ENCODE data around the gene FZD10. TPM values are rescaled to one million over a fixed set of nuclear protein-coding genes. Genes with fewer than 3 reads are reported as not detected.

The FZD10 gene
- total and polyA plus RNA-seq, 2 of the 8 experiments (the other 6 are each of a cell fraction or from before 2014, with no cell fraction given): 0.11 to 0.60 TPM

DNA sequence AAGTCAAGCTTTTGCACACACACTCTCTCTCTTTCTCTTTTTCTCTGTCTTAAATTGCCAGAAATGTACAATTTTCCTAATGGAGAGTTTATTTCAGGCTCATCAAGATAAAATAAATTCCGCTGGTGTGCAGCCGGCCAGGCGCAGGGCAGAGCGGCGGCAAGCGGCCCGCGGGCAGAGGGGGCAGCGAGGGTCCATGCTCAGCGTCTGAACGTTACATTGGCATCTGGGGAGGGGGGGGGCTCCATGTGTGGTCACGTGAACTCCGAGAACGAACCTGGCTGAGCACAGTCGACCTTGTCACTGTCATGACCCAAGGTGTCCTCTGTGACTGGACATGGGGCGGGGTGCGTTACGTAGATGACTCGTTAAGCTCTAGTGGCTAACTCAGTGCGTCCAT, 23.8 kb upstream of the FZD10 start (continued):
- TF ChIP-seq, protein P1, sequence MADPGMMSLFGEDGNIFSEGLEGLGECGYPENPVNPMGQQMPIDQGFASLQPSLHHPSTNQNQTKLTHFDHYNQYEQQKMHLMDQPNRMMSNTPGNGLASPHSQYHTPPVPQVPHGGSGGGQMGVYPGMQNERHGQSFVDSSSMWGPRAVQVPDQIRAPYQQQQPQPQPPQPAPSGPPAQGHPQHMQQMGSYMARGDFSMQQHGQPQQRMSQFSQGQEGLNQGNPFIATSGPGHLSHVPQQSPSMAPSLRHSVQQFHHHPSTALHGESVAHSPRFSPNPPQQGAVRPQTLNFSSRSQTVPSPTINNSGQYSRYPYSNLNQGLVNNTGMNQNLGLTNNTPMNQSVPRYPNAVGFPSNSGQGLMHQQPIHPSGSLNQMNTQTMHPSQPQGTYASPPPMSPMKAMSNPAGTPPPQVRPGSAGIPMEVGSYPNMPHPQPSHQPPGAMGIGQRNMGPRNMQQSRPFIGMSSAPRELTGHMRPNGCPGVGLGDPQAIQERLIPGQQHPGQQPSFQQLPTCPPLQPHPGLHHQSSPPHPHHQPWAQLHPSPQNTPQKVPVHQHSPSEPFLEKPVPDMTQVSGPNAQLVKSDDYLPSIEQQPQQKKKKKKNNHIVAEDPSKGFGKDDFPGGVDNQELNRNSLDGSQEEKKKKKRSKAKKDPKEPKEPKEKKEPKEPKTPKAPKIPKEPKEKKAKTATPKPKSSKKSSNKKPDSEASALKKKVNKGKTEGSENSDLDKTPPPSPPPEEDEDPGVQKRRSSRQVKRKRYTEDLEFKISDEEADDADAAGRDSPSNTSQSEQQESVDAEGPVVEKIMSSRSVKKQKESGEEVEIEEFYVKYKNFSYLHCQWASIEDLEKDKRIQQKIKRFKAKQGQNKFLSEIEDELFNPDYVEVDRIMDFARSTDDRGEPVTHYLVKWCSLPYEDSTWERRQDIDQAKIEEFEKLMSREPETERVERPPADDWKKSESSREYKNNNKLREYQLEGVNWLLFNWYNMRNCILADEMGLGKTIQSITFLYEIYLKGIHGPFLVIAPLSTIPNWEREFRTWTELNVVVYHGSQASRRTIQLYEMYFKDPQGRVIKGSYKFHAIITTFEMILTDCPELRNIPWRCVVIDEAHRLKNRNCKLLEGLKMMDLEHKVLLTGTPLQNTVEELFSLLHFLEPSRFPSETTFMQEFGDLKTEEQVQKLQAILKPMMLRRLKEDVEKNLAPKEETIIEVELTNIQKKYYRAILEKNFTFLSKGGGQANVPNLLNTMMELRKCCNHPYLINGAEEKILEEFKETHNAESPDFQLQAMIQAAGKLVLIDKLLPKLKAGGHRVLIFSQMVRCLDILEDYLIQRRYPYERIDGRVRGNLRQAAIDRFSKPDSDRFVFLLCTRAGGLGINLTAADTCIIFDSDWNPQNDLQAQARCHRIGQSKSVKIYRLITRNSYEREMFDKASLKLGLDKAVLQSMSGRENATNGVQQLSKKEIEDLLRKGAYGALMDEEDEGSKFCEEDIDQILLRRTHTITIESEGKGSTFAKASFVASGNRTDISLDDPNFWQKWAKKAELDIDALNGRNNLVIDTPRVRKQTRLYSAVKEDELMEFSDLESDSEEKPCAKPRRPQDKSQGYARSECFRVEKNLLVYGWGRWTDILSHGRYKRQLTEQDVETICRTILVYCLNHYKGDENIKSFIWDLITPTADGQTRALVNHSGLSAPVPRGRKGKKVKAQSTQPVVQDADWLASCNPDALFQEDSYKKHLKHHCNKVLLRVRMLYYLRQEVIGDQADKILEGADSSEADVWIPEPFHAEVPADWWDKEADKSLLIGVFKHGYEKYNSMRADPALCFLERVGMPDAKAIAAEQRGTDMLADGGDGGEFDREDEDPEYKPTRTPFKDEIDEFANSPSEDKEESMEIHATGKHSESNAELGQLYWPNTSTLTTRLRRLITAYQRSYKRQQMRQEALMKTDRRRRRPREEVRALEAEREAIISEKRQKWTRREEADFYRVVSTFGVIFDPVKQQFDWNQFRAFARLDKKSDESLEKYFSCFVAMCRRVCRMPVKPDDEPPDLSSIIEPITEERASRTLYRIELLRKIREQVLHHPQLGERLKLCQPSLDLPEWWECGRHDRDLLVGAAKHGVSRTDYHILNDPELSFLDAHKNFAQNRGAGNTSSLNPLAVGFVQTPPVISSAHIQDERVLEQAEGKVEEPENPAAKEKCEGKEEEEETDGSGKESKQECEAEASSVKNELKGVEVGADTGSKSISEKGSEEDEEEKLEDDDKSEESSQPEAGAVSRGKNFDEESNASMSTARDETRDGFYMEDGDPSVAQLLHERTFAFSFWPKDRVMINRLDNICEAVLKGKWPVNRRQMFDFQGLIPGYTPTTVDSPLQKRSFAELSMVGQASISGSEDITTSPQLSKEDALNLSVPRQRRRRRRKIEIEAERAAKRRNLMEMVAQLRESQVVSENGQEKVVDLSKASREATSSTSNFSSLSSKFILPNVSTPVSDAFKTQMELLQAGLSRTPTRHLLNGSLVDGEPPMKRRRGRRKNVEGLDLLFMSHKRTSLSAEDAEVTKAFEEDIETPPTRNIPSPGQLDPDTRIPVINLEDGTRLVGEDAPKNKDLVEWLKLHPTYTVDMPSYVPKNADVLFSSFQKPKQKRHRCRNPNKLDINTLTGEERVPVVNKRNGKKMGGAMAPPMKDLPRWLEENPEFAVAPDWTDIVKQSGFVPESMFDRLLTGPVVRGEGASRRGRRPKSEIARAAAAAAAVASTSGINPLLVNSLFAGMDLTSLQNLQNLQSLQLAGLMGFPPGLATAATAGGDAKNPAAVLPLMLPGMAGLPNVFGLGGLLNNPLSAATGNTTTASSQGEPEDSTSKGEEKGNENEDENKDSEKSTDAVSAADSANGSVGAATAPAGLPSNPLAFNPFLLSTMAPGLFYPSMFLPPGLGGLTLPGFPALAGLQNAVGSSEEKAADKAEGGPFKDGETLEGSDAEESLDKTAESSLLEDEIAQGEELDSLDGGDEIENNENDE (IDR thresholded peaks at IDR 0.05; ENCODE audit: insufficient replicate concordance, low read length): no peak
